K562 (cell line): ENCODE measurements around the gene DEPDC4. TPM values are rescaled to one million over a fixed set of nuclear protein-coding genes. Genes with fewer than 3 reads are reported as not detected.

Source experiments
- ATAC-seq: fragments of 200-7000 bp; cut with Tn5 transposase; 3 replicates; pipeline ENCODE4 v1.9.1; 2020; ENCODE audit warnings: moderate library complexity
- BruUV-seq: library from RNA; stranded (reverse); fragments of 400-500 nt; replicated peaks from 2 replicates; lab custom pipeline; 2021; lab: Mats Ljungman, UMichigan
- CTCF ChIA-PET: fragments of 300-600 bp; formaldehyde crosslinking; extraction: SDS; loops from one replicate; lab custom pipeline; 2021; ENCODE audit warnings: low intra/inter-chr PET ratio; lab: Yijun Ruan, JAX
- POLR2A ChIA-PET: fragments of 300-600, 350-650 bp; sonication (Branson Sonifier 250); formaldehyde crosslinking; extraction: SDS; loops from one replicate; lab custom pipeline; 2021; ENCODE audit warnings: antibody characterized with exemption, inconsistent platforms; lab: Yijun Ruan, JAX
- DNase-seq, 4 experiments: peaks; one replicate each; pipeline versions ENCODE4 v3.0.0 to v3.0.0-alpha.2; 2011 to 2018; ENCODE audit warnings: low spot score in 3 of 4, mixed read lengths in 3 of 4; ENCODE audit errors: extremely low read depth in 1 of 4
- FAIRE-seq: peaks from 2 replicates; lab custom pipeline; 2011; peaks lifted over from hg19 to GRCh38; lab: Jason Lieb, UNC
- H2AFZ ChIP-seq: 2 replicates; pipeline ENCODE4 v1.6.0; 2011; ENCODE audit warnings: low read depth, low read length, control low read depth, inconsistent platforms
- H3K27ac ChIP-seq: fragments of 200-600 bp; 3 replicates; pipeline ENCODE4 v1.8.0; 2011; ENCODE audit warnings: low read depth, mild to moderate bottlenecking, control low read depth, inconsistent platforms, low read length, moderate library complexity, mixed read lengths; ENCODE audit errors: extremely low read depth
- H3K27me3 ChIP-seq, 2 experiments: fragments of 300-600 bp in 1 of 2; 2 replicates in 1 of 2; 3 replicates in 1 of 2; pipeline versions ENCODE4 v1.6.0 to v1.8.0; 2011; ENCODE audit warnings: inconsistent platforms in 2 of 2, low read length in 2 of 2, mild to moderate bottlenecking in 1 of 2, mixed read lengths in 1 of 2, moderate library complexity in 1 of 2; ENCODE audit not compliant: control insufficient read depth in 2 of 2, insufficient read depth in 2 of 2
- H3K36me3 ChIP-seq: fragments of 300-600 bp; 3 replicates; pipeline ENCODE4 v1.8.0; 2011; ENCODE audit warnings: mild to moderate bottlenecking, low read length, inconsistent platforms; ENCODE audit not compliant: control insufficient read depth, insufficient read depth
- H3K4me1 ChIP-seq, 2 experiments: fragments of 200-600 bp in 1 of 2; replicated peaks in 1 of 2; 2 replicates in 1 of 2; 3 replicates in 1 of 2; pipeline versions ENCODE4 v1.5.1 to v1.8.0; 2011; ENCODE audit warnings: inconsistent platforms in 2 of 2, low read length in 2 of 2, mild to moderate bottlenecking in 1 of 2, mixed read lengths in 1 of 2, moderate library complexity in 1 of 2; ENCODE audit not compliant: control insufficient read depth in 2 of 2, insufficient read depth in 2 of 2
- H3K4me2 ChIP-seq: 2 replicates; pipeline ENCODE4 v1.6.1; 2011; ENCODE audit warnings: low read length, control low read depth, inconsistent platforms, mixed read lengths; ENCODE audit not compliant: insufficient read depth
- H3K4me3 ChIP-seq: fragments of 200-600 bp; sonication (generic), shearing (Covaris generic); 2 replicates; pipeline ENCODE4 v1.5.1; 2016; ENCODE audit warnings: control low read depth, inconsistent platforms
- H3K79me2 ChIP-seq: fragments of 200-600 bp; 3 replicates; pipeline ENCODE4 v1.8.0; 2011; ENCODE audit warnings: low read length, inconsistent platforms; ENCODE audit not compliant: control insufficient read depth, insufficient read depth
- H3K9ac ChIP-seq, 2 experiments: 2 replicates each; pipeline versions ENCODE4 v1.6.0 to v1.6.1; 2011; ENCODE audit warnings: low read depth in 2 of 2, low read length in 2 of 2, control low read depth in 1 of 2, inconsistent platforms in 1 of 2, mild to moderate bottlenecking in 1 of 2, mixed read lengths in 1 of 2; ENCODE audit not compliant: insufficient read depth in 1 of 2
- H3K9me1 ChIP-seq: one replicate; pipeline ENCODE4 v1.6.0; 2011; ENCODE audit warnings: inconsistent platforms, mild to moderate bottlenecking, low read length, moderate library complexity; ENCODE audit not compliant: control insufficient read depth, insufficient read depth
- H3K9me3 ChIP-seq: replicated peaks from 2 replicates; pipeline ENCODE4 v1.5.1; 2011; ENCODE audit warnings: low read depth, low read length, inconsistent platforms; ENCODE audit not compliant: control insufficient read depth, insufficient read depth
- H4K20me1 ChIP-seq: replicated peaks from 2 replicates; pipeline ENCODE4 v1.6.1; 2011; ENCODE audit warnings: low read length, inconsistent platforms, mixed read lengths; ENCODE audit not compliant: control insufficient read depth, insufficient read depth
- GATAD2B ChIP-seq: fragments of 450-650 bp; IDR thresholded peaks from 2 replicates; pipeline ENCODE4 v1.6.1; 2017; ENCODE audit warnings: mild to moderate bottlenecking, borderline replicate concordance
- JUND ChIP-seq, 2 experiments: IDR thresholded peaks; 2 replicates in 1 of 2; 3 replicates in 1 of 2; pipeline ENCODE4 v1.6.1; 2011; ENCODE audit warnings: borderline replicate concordance in 2 of 2, low read depth in 2 of 2, low read length in 2 of 2, improper control_type of control experiment in 1 of 2, missing biosample characterization in 1 of 2, missing genetic modification characterization in 1 of 2, missing genetic modification reagents in 1 of 2
- KAT8 ChIP-seq: fragments of 450-650 bp; IDR thresholded peaks from 2 replicates; pipeline ENCODE4 v1.6.1; 2016; ENCODE audit warnings: low read depth, mild to moderate bottlenecking
- PTRF ChIP-seq: fragments of 450-650 bp; IDR thresholded peaks from 2 replicates; pipeline ENCODE4 v1.6.1; 2016; ENCODE audit warnings: mild to moderate bottlenecking, missing genetic modification characterization, missing compliant biosample characterization
- RBBP5 ChIP-seq: fragments of 200-600 bp; sonication (generic); IDR thresholded peaks from 2 replicates; pipeline ENCODE4 v1.6.1; 2012; ENCODE audit warnings: borderline replicate concordance, mild to moderate bottlenecking, low read length, control low read depth, inconsistent platforms; ENCODE audit not compliant: insufficient read depth, poor library complexity, severe bottlenecking
- SMARCA5 ChIP-seq: fragments of 450-650 bp; IDR thresholded peaks from 2 replicates; pipeline ENCODE4 v1.6.1; 2016
- SMC3 ChIP-seq: conservative IDR thresholded peaks from 2 replicates; pipeline ENCODE4 v1.6.1; 2011; ENCODE audit warnings: low read depth, low read length, improper control_type of control experiment; ENCODE audit not compliant: insufficient read depth
- SREBF2 ChIP-seq: sonication (generic); formaldehyde crosslinking; IDR thresholded peaks from 2 replicates; pipeline ENCODE4 v1.4.0; 2020; ENCODE audit warnings: mild to moderate bottlenecking, missing genetic modification reagents
- U2AF1 ChIP-seq: fragments of 200-400 bp; formaldehyde crosslinking; optimal IDR thresholded peaks from 2 replicates; pipeline ENCODE3; 2017; ENCODE audit warnings: mild to moderate bottlenecking, low read depth, low read length, moderate library complexity
- ZKSCAN1 ChIP-seq: fragments of 150-350 bp; IDR thresholded peaks from 2 replicates; pipeline ENCODE4 v1.6.1; 2016; ENCODE audit warnings: low read depth, low read length
- ZNF584 ChIP-seq: fragments of 200-800 bp; sonication (Bioruptor generic); IDR thresholded peaks from 2 replicates; pipeline ENCODE4 v1.6.1; 2016; ENCODE audit warnings: low read depth, mild to moderate bottlenecking, missing genetic modification characterization, missing compliant biosample characterization
- ZNF592 ChIP-seq: fragments of 450-650 bp; IDR thresholded peaks from 2 replicates; pipeline ENCODE4 v1.6.1; 2017; ENCODE audit warnings: antibody characterized with exemption, mild to moderate bottlenecking
- ZSCAN29 ChIP-seq: fragments of 450-650 bp; IDR thresholded peaks from 2 replicates; pipeline ENCODE4 v1.6.1; 2017
- WGBS: fragments of 100-300 bp; shearing (Covaris generic); methylation state at CpG from one replicate; pipeline ENCODE4 v1.1.6; 2016; ENCODE audit warnings: low coverage, mixed read lengths; ENCODE audit not compliant: insufficient coverage; ENCODE audit errors: missing lambda C conversion rate; 5-methylcytosine and 5-hydroxymethylcytosine counted together
- in situ Hi-C: fragments of 300-500 bp; cut with MboI; formaldehyde crosslinking; loops from 4 replicates; pipeline ENCODE4 v1.15.0; 2018; ENCODE audit warnings: inconsistent platforms, mixed read lengths
- intact Hi-C: fragments of 100-400 bp; cut with micrococcal nuclease; formaldehyde crosslinking; loops from 2 replicates; pipeline ENCODE4 v1.14.2; 2022
- polyA plus RNA-seq, 8 experiments: library from polyadenylated mRNA; depleted of rRNA in 4 of 8; stranded (reverse) in 5 of 8; unstranded in 3 of 8; fragments of >200 nt; fragmentation: Nextera tagmentation in 2 of 8; fragmentation: Illumina TruSeq in 1 of 8; extraction: Ambion mirVana in 2 of 8; extraction: Trizol in 1 of 8; gene quantifications; 2 replicates each; pipeline versions ENCODE4 v1.2.1 to v1.2.3, GENCODE V29; 2011 to 2014; ENCODE audit warnings: inconsistent platforms in 1 of 8, missing spikeins in 1 of 8
- total RNA-seq, 7 experiments: library from RNA; depleted of rRNA in 6 of 7; stranded (reverse); fragments of >200 nt in 6 of 7; fragmentation: Illumina TruSeq in 2 of 7; extraction: Trizol in 2 of 7; gene quantifications; 2 replicates each; pipeline versions ENCODE4 v1.2.1 to v1.2.3, GENCODE V29; 2011 to 2021; ENCODE audit warnings: low replicate concordance in 1 of 7

DEPDC4 gene
- total and polyA plus RNA-seq, 9 of the 15 experiments (the other 6 are each of a cell fraction or from before 2014, with no cell fraction given): 3.6 to 13.2 (median 7.4) TPM

GRCh38 chr12:100254876-100255275 lies 12.0 kb downstream of the DEPDC4 start:
- no peaks in the 10 kb centered on the region for H3K27me3 ChIP-seq
- H4K20me1 ChIP-seq: no peaks in the 10 kb centered on the region
- 100% methylated on average over 1 of the region's 1 CpG for WGBS
- DNase-seq: no peak
- no peaks in the 10 kb centered on the region for H3K9me3 ChIP-seq
- H3K4me1 ChIP-seq: no peaks in the 10 kb centered on the region
- H3K36me3 ChIP-seq: no peaks in the 10 kb centered on the region
- no peak for ATAC-seq
- no peak overlapping the region for H3K27ac ChIP-seq
- no peaks in the 10 kb centered on the region for H3K9me1 ChIP-seq
- intact Hi-C loops: no loop called here
- no TSS peak for BruUV-seq
- FAIRE-seq: no peak
- ChIA-PET POLR2A (no interaction called here), CTCF (interaction anchor here (0.6 kb wide), 1 partner anchor 52 kb away, joined by 4 read pairs; no protein-coding TSS in a partner anchor)
- H3K79me2 ChIP-seq: no peaks in the 10 kb centered on the region
- no peak overlapping the region for H3K9ac ChIP-seq
- H2AFZ ChIP-seq: no peak overlapping the region
- TF ChIP-seq ZKSCAN1 (no peak), PTRF (tag) (no peak), ZNF584 (no peak)
- H3K4me3 ChIP-seq: no peak overlapping the region
- H3K4me2 ChIP-seq: no peak overlapping the region
- in situ Hi-C loops: no loop called here

DNA sequence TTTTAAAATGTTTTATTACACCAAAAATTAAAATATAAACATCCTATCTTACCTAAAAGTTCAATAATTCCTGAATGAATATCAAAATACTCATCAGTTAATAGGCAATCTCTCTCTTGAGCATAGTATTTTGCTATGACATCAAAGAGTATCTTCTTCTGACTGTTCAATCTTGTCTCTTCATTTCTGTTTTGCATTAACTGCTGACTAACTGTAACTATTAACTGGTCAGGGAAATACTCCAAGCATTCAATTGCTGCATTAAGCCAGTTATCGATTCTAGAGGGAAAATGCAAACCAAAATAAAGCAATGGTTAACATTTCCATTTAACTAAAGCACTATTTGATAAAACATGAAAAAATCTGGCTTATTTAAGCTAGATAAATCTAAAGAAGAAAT lies 13.4 kb downstream of the DEPDC4 start:
- ChIA-PET CTCF (no interaction called here), POLR2A (interaction anchor here (0.6 kb wide), 1 partner anchor 11 kb away, joined by 4 read pairs; no protein-coding TSS in a partner anchor)
- Histone ChIP-seq H3K36me3 (no peaks in the 10 kb centered on the region), H3K4me1 (no peaks in the 10 kb centered on the region), H3K9me1 (no peaks in the 10 kb centered on the region), H3K27ac (no peak overlapping the region), H2AFZ (no peak overlapping the region), H3K79me2 (no peaks in the 10 kb centered on the region), H3K9me3 (no peaks in the 10 kb centered on the region), H3K27me3 (no peaks in the 10 kb centered on the region), H3K4me2 (no peak overlapping the region), H3K9ac (no peak overlapping the region), H3K4me3 (no peak overlapping the region), H4K20me1 (no peaks in the 10 kb centered on the region)
- no peak for ATAC-seq
- 45% methylated on average over 1 of the region's 1 CpG for WGBS
- no peak for DNase-seq
- FAIRE-seq: no peak
- in situ Hi-C loops: no loop called here
- BruUV-seq: no TSS peak
- intact Hi-C loops: no loop called here
- TF ChIP-seq JUND (IDR thresholded peaks at IDR 0.05; ENCODE audit: borderline replicate concordance, low read depth, low read length) (no peak), JUND (tag; IDR thresholded peaks at IDR 0.05; ENCODE audit: borderline replicate concordance, low read depth, low read length) (no peak), GATAD2B (no peak), RBBP5 (no peak), SMC3 (no peak), ZNF592 (no peak), U2AF1 (no peak), ZSCAN29 (no peak), SMARCA5 (no peak), KAT8 (no peak), SREBF2 (CRISPR knock-in tag) (no peak)
